Measurements from ENCODE around the gene NAA35. TPM values are rescaled to one million over a fixed set of nuclear protein-coding genes. Genes with fewer than 3 reads are reported as not detected.
"Not testable (repeated sequence)": the region's sequence is repeated elsewhere in the genome, so short reads cannot be mapped to it uniquely, and the experiment has no call there.

NAA35 gene
- total RNA-seq, 4 donors from 2014 or later: 13.3 to 23.8 (median 14.6) TPM

- no peak for TF ChIP-seq CTCF (IDR thresholded peaks at IDR 0.05)
- DNase-seq (ENCODE audit: low spot score) (no peak), ATAC-seq (ENCODE audit: low FRiP score) (no peak)
Observed at GRCh38 chr9:85969727-85970126, 28.8 kb downstream of the NAA35 start.

GRCh38 chr9:85971731-85972130 lies 30.8 kb downstream of the NAA35 start:
- DNase-seq (ENCODE audit: low spot score) (no peak), ATAC-seq (ENCODE audit: low FRiP score) (no peak)
- TF ChIP-seq CTCF (IDR thresholded peaks at IDR 0.05): no peak

GRCh38 chr9:85973238-85973637 lies 32.3 kb downstream of the NAA35 start:
- TF ChIP-seq CTCF (IDR thresholded peaks at IDR 0.05): no peak
- DNase-seq (ENCODE audit: low spot score) (no peak), ATAC-seq (ENCODE audit: low FRiP score) (no peak)

GRCh38 chr9:85974055-85974547 lies 33.2 kb downstream of the NAA35 start:
- ATAC-seq (ENCODE audit: low FRiP score): not testable (repeated sequence)

GRCh38 chr9:85978496-85978895 lies 37.5 kb downstream of the NAA35 start:
- no peak for DNase-seq (ENCODE audit: low spot score)
- no peak for ATAC-seq (ENCODE audit: low FRiP score)
- no peak for TF ChIP-seq CTCF (IDR thresholded peaks at IDR 0.05)

More at GRCh38 chr9:85974055-85974547, 33.2 kb downstream of the NAA35 start:
- DNase-seq (ENCODE audit: low spot score): not testable (repeated sequence)

GRCh38 chr9:85981369-85981768 lies 40.4 kb downstream of the NAA35 start:
- ATAC-seq (ENCODE audit: low FRiP score) (no peak), DNase-seq (ENCODE audit: low spot score) (no peak)
- no peak for TF ChIP-seq CTCF (IDR thresholded peaks at IDR 0.05)

GRCh38 chr9:85984457-85984856 lies 43.5 kb downstream of the NAA35 start:
- no peak for TF ChIP-seq CTCF (IDR thresholded peaks at IDR 0.05)
- ATAC-seq (ENCODE audit: low FRiP score): no peak

GRCh38 chr9:85987236-85987635 lies 46.3 kb downstream of the NAA35 start:
- no peak for TF ChIP-seq CTCF (IDR thresholded peaks at IDR 0.05)
- DNase-seq (ENCODE audit: low spot score) (no peak), ATAC-seq (ENCODE audit: low FRiP score) (no peak)

More at GRCh38 chr9:85984457-85984856, 43.5 kb downstream of the NAA35 start:
- DNase-seq (ENCODE audit: low spot score): no peak
